SU-DHL-6 (cell line): Measurements from ENCODE around the gene TLR7.
A peak's percentile ranks its signal among the peaks of the same experiment; 100 is the strongest.

ENCODE experiments used
- H2AFZ ChIP-seq: fragments of 200-600 bp; sonication (generic); 2 replicates; pipeline ENCODE4 v1.6.1; 2014; ENCODE audit warnings: low read depth, mild to moderate bottlenecking, moderate library complexity, mixed read lengths, antibody characterized with exemption, low read length; ENCODE audit not compliant: severe bottlenecking
- H3F3A ChIP-seq: fragments of 200-600 bp; shearing (Covaris generic); 2 replicates; pipeline ENCODE4 v1.6.0; 2016; ENCODE audit warnings: antibody characterized with exemption, mild to moderate bottlenecking; ENCODE audit not compliant: insufficient read depth
- H3K27ac ChIP-seq: fragments of 200-600 bp; sonication (generic); 2 replicates; pipeline ENCODE4 v1.5.1; 2016; ENCODE audit warnings: low read depth, mild to moderate bottlenecking, low read length, moderate library complexity, mixed read lengths
- H3K27me3 ChIP-seq: fragments of 200-600 bp; sonication (generic), shearing (Covaris generic); 2 replicates; pipeline ENCODE4 v1.6.0; 2014; ENCODE audit warnings: mild to moderate bottlenecking, low read length
- H3K36me3 ChIP-seq: fragments of 200-600 bp; sonication (generic); 2 replicates; pipeline ENCODE4 v1.6.1; 2014; ENCODE audit warnings: mild to moderate bottlenecking, low read length, mixed read lengths
- H3K4me2 ChIP-seq: fragments of 300-600, 200-600 bp; shearing (Covaris generic), sonication (generic); 2 replicates; pipeline ENCODE4 v1.6.0; 2014; ENCODE audit warnings: low read length, low read depth, mild to moderate bottlenecking; ENCODE audit not compliant: poor library complexity, severe bottlenecking
- H3K4me3 ChIP-seq: fragments of 200-600 bp; sonication (generic); 2 replicates; pipeline ENCODE4 v1.5.1; 2014; ENCODE audit warnings: antibody characterized with exemption, low read length, mild to moderate bottlenecking, mixed read lengths; ENCODE audit not compliant: insufficient read depth, poor library complexity, severe bottlenecking
- H3K79me2 ChIP-seq: fragments of 200-600 bp; sonication (generic); 2 replicates; pipeline ENCODE4 v1.6.1; 2014; ENCODE audit warnings: mild to moderate bottlenecking, low read length, moderate library complexity; ENCODE audit not compliant: insufficient read depth
- H3K9ac ChIP-seq: fragments of 200-600 bp; sonication (generic); 2 replicates; pipeline ENCODE4 v1.7.0; 2014; ENCODE audit warnings: mild to moderate bottlenecking, low read length
- H3K9me2 ChIP-seq: fragments of 200-600 bp; sonication (generic); replicated peaks from 2 replicates; pipeline ENCODE4 v1.6.1; 2014; ENCODE audit warnings: low read length; ENCODE audit not compliant: insufficient read depth
- H3K9me3 ChIP-seq: fragments of 200-600 bp; sonication (generic); 2 replicates; pipeline ENCODE4 v1.6.1; 2014; ENCODE audit warnings: low read length, mixed read lengths; ENCODE audit not compliant: insufficient read depth
- H4K20me1 ChIP-seq: fragments of 200-600 bp; sonication (generic); 2 replicates; pipeline ENCODE4 v1.6.1; 2014; ENCODE audit warnings: low read depth, mild to moderate bottlenecking, antibody characterized with exemption, low read length, moderate library complexity, mixed read lengths
- EZH2phosphoT487 ChIP-seq: fragments of 200-600 bp; sonication (generic), shearing (Covaris generic); conservative IDR thresholded peaks from 2 replicates; pipeline ENCODE4 v1.6.1; 2018; ENCODE audit warnings: mild to moderate bottlenecking, antibody characterized with exemption, low read length, moderate library complexity, mixed read lengths
- TF ChIP-seq, protein P1 (sequence below): fragments of 200-600 bp; sonication (generic); IDR thresholded peaks from one replicate; pipeline ENCODE4 v1.5.1; 2017; ENCODE audit warnings: antibody characterized with exemption, mild to moderate bottlenecking, low read length, moderate library complexity; ENCODE audit not compliant: insufficient read depth, poor library complexity, severe bottlenecking

Gene TLR7

DNA sequence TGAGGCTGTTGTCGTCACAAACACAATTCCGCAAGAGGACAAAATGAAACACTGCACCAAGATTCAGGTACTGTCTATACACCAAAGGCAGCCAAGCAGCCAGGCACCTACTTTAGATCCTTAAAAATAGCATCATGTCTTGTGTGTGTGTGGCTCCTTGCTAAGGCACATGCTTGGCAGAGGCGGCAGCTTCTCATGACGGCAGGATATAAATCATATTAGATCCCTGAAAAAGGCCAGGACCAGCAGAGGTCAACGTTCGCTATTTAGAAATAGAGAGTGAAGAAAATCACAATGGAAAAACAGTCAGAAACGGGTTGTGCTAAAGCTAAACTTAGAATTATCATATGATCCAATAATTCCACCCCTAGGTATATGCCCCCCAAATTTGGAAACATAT lies 46.1 kb upstream of the TLR7 start:
- Histone ChIP-seq H3K36me3 (peaks cover 4% of the 10 kb centered on the region; the same call in 1 of the 2 replicates), H3K9ac (no peak overlapping the region), H3K4me2 (no peak overlapping the region), H3K27me3 (no peaks in the 10 kb centered on the region), H3F3A (no peaks in the 10 kb centered on the region), H4K20me1 (no peaks in the 10 kb centered on the region), H3K4me3 (no peak overlapping the region), H3K79me2 (no peaks in the 10 kb centered on the region), H3K9me2 (no peaks in the 10 kb centered on the region), H2AFZ (no peak overlapping the region), H3K9me3 (no peaks in the 10 kb centered on the region), H3K27ac (no peak overlapping the region)
- TF ChIP-seq EZH2phosphoT487 = no peak
- TF ChIP-seq, protein P1, sequence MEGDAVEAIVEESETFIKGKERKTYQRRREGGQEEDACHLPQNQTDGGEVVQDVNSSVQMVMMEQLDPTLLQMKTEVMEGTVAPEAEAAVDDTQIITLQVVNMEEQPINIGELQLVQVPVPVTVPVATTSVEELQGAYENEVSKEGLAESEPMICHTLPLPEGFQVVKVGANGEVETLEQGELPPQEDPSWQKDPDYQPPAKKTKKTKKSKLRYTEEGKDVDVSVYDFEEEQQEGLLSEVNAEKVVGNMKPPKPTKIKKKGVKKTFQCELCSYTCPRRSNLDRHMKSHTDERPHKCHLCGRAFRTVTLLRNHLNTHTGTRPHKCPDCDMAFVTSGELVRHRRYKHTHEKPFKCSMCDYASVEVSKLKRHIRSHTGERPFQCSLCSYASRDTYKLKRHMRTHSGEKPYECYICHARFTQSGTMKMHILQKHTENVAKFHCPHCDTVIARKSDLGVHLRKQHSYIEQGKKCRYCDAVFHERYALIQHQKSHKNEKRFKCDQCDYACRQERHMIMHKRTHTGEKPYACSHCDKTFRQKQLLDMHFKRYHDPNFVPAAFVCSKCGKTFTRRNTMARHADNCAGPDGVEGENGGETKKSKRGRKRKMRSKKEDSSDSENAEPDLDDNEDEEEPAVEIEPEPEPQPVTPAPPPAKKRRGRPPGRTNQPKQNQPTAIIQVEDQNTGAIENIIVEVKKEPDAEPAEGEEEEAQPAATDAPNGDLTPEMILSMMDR = no peak

GRCh38 chrX:12824944-12825343 lies 41.9 kb upstream of the TLR7 start:
- H3K79me2 ChIP-seq = no peaks in the 10 kb centered on the region
- TF ChIP-seq, protein P1 = no peak
- TF ChIP-seq EZH2phosphoT487 = no peak
- H3K9me3 ChIP-seq = no peaks in the 10 kb centered on the region
- no peak overlapping the region for H3K4me3 ChIP-seq
- peaks cover 4% of the 10 kb centered on the region; the same call in 1 of the 2 replicates for H3K36me3 ChIP-seq
- no peak overlapping the region for H2AFZ ChIP-seq
- no peaks in the 10 kb centered on the region for H4K20me1 ChIP-seq
- no peak overlapping the region for H3K27ac ChIP-seq
- no peaks in the 10 kb centered on the region for H3K27me3 ChIP-seq
- no peaks in the 10 kb centered on the region for H3F3A ChIP-seq
- H3K9ac ChIP-seq = no peak overlapping the region
- H3K9me2 ChIP-seq = no peaks in the 10 kb centered on the region
- no peak overlapping the region for H3K4me2 ChIP-seq

GRCh38 chrX:12825801-12826200 lies 41.1 kb upstream of the TLR7 start:
- peaks cover 4% of the 10 kb centered on the region; the same call in 1 of the 2 replicates for H3K36me3 ChIP-seq
- no peaks in the 10 kb centered on the region for H4K20me1 ChIP-seq
- no peaks in the 10 kb centered on the region for H3F3A ChIP-seq
- no peak overlapping the region for H2AFZ ChIP-seq
- no peak for TF ChIP-seq EZH2phosphoT487
- no peak overlapping the region for H3K9ac ChIP-seq
- H3K9me3 ChIP-seq = no peaks in the 10 kb centered on the region
- no peak overlapping the region for H3K4me2 ChIP-seq
- no peaks in the 10 kb centered on the region for H3K9me2 ChIP-seq
- H3K79me2 ChIP-seq = no peaks in the 10 kb centered on the region
- no peak overlapping the region for H3K4me3 ChIP-seq
- H3K27me3 ChIP-seq = no peaks in the 10 kb centered on the region
- H3K27ac ChIP-seq = no peak overlapping the region

- H2AFZ ChIP-seq = no peak overlapping the region
- no peaks in the 10 kb centered on the region for H4K20me1 ChIP-seq
- H3K9me3 ChIP-seq = no peaks in the 10 kb centered on the region
- TF ChIP-seq, protein P1 = no peak
- no peak for TF ChIP-seq EZH2phosphoT487
- no peaks in the 10 kb centered on the region for H3K79me2 ChIP-seq
- H3K9ac ChIP-seq = no peak overlapping the region
- H3K27ac ChIP-seq = no peak overlapping the region
- H3K9me2 ChIP-seq = no peaks in the 10 kb centered on the region
- H3K36me3 ChIP-seq = no peaks in the 10 kb centered on the region
- H3K27me3 ChIP-seq = no peaks in the 10 kb centered on the region
- H3K4me2 ChIP-seq = peak overlapping the region; percentile 46
- H3F3A ChIP-seq = no peaks in the 10 kb centered on the region
- no peak overlapping the region for H3K4me3 ChIP-seq
Observed at GRCh38 chrX:12843061-12843667, 23.7 kb upstream of the TLR7 start.
